Smooth muscle cell (in vitro differentiated cells): ENCODE data around the gene UGT1A10. TPM values are rescaled to one million over a fixed set of nuclear protein-coding genes. Genes with fewer than 3 reads are reported as not detected.

Source experiments
- DNase-seq: peaks from one replicate; lab custom pipeline; 2025; ENCODE audit not compliant: unreplicated experiment; lab: John Stamatoyannopoulos, UW
- H2AFZ ChIP-seq: fragments of 200-600 bp; sonication (generic); 2 replicates; pipeline ENCODE4 v1.6.0; 2016; ENCODE audit warnings: antibody characterized with exemption, low read depth, mild to moderate bottlenecking
- H3F3A ChIP-seq: fragments of 200-600 bp; sonication (generic); 2 replicates; pipeline ENCODE4 v1.6.0; 2017; ENCODE audit warnings: antibody characterized with exemption, low read depth
- H3K27ac ChIP-seq: fragments of 200-600 bp; sonication (generic); 2 replicates; pipeline ENCODE4 v1.5.1; 2016; ENCODE audit warnings: low read depth, mild to moderate bottlenecking
- H3K27me3 ChIP-seq: fragments of 200-600 bp; sonication (generic); 2 replicates; pipeline ENCODE4 v1.6.1; 2016; ENCODE audit warnings: low read depth, mild to moderate bottlenecking
- H3K36me3 ChIP-seq: fragments of 200-600 bp; sonication (generic); 2 replicates; pipeline ENCODE4 v1.5.1; 2016; ENCODE audit warnings: low read depth
- H3K4me1 ChIP-seq: fragments of 200-600 bp; sonication (generic); 2 replicates; pipeline ENCODE4 v1.5.1; 2016; ENCODE audit warnings: low read depth
- H3K4me2 ChIP-seq: fragments of 200-600 bp; sonication (generic); 2 replicates; pipeline ENCODE4 v1.6.0; 2016; ENCODE audit warnings: mild to moderate bottlenecking
- H3K4me3 ChIP-seq: fragments of 200-600 bp; sonication (generic); 2 replicates; pipeline ENCODE4 v1.5.1; 2016; ENCODE audit warnings: mild to moderate bottlenecking
- H3K79me2 ChIP-seq: fragments of 200-600 bp; sonication (generic); 2 replicates; pipeline ENCODE4 v1.6.0; 2016; ENCODE audit warnings: low read depth, mild to moderate bottlenecking
- H3K9ac ChIP-seq: fragments of 200-600 bp; sonication (generic); 2 replicates; pipeline ENCODE4 v1.6.0; 2016; ENCODE audit warnings: low read depth
- H3K9me3 ChIP-seq: fragments of 200-600 bp; sonication (generic); replicated peaks from 2 replicates; pipeline ENCODE4 v1.5.1; 2016; ENCODE audit warnings: low read depth
- H4K20me1 ChIP-seq: fragments of 200-600 bp; sonication (generic); 2 replicates; pipeline ENCODE4 v1.6.0; 2016; ENCODE audit warnings: low read depth
- CTCF ChIP-seq: fragments of 200-600 bp; sonication (generic); IDR thresholded peaks from 2 replicates; pipeline ENCODE4 v1.5.1; 2017; ENCODE audit warnings: borderline replicate concordance, mild to moderate bottlenecking, antibody characterized with exemption; ENCODE audit not compliant: insufficient read depth, poor library complexity, severe bottlenecking
- WGBS: methylation state at CpG from one replicate; pipeline ENCODE4 v1.1.7; 2016; ENCODE audit warnings: low lambda C conversion rate; 5-methylcytosine and 5-hydroxymethylcytosine counted together
- polyA plus RNA-seq: library from polyadenylated mRNA; unstranded; fragments of >200 nt; fragmentation: Nextera tagmentation; extraction: Ambion mirVana; gene quantifications from 2 replicates; pipeline ENCODE4 v1.2.1, GENCODE V29; 2016
- total RNA-seq: library from RNA; depleted of rRNA; stranded (reverse); fragments of >200 nt; gene quantifications from 2 replicates; pipeline ENCODE4 v1.2.3, GENCODE V29; 2014

Gene UGT1A10
- total and polyA plus RNA-seq, 2 experiments from 2014 or later = not detected

- no peak overlapping the region for H2AFZ ChIP-seq
- H4K20me1 ChIP-seq = no peaks in the 10 kb centered on the region
- no peaks in the 10 kb centered on the region for H3K79me2 ChIP-seq
- H3K4me3 ChIP-seq = no peak overlapping the region
- H3F3A ChIP-seq = no peaks in the 10 kb centered on the region
- no peak overlapping the region for H3K27ac ChIP-seq
- H3K36me3 ChIP-seq = no peaks in the 10 kb centered on the region
- no peak for DNase-seq
- no peaks in the 10 kb centered on the region for H3K9me3 ChIP-seq
- 97% methylated on average over 4 of the region's 4 CpGs for WGBS
- TF ChIP-seq CTCF = no peak
- no peaks in the 10 kb centered on the region for H3K4me1 ChIP-seq
- H3K27me3 ChIP-seq = no peaks in the 10 kb centered on the region
- no peak overlapping the region for H3K4me2 ChIP-seq
- no peak overlapping the region for H3K9ac ChIP-seq
These were observed 32.5 kb downstream of the UGT1A10 start for GRCh38 chr2:233668605-233669260.

GRCh38 chr2:233671290-233672161 lies 35.3 kb downstream of the UGT1A10 start, which contains the start of gene UGT1A9:
Gene UGT1A9, plus strand, starts transcription at chr2:233671898. Its CDS starts 37 bp downstream, at chr2:233671935.
- Histone ChIP-seq H3K4me2 (no peak within 1 kb of the TSS), H3K36me3 (no peaks in the 10 kb centered on the region), H4K20me1 (no peaks in the 10 kb centered on the region), H3K27ac (no peak within 1 kb of the TSS), H3K27me3 (no peaks in the 10 kb centered on the region), H2AFZ (no peak within 1 kb of the TSS), H3K4me1 (no peaks in the 10 kb centered on the region), H3K4me3 (no peak within 1 kb of the TSS), H3K79me2 (no peaks in the 10 kb centered on the region), H3K9me3 (no peaks in the 10 kb centered on the region), H3K9ac (no peak within 1 kb of the TSS), H3F3A (no peaks in the 10 kb centered on the region)
- no peak for TF ChIP-seq CTCF
- 90% methylated on average over 5 of the region's 5 CpGs for WGBS
- no peak for DNase-seq

- 98% methylated on average over 3 of the region's 3 CpGs for WGBS
- H3K4me1 ChIP-seq = no peaks in the 10 kb centered on the region
These were observed 36.6 kb downstream of the UGT1A10 start for GRCh38 chr2:233672886-233673285.

More at GRCh38 chr2:233672886-233673285, 36.6 kb downstream of the UGT1A10 start:
- TF ChIP-seq CTCF = no peak
- Histone ChIP-seq H3K27me3 (no peaks in the 10 kb centered on the region), H2AFZ (no peak overlapping the region), H3K4me3 (no peak overlapping the region), H3K9me3 (no peaks in the 10 kb centered on the region), H3K79me2 (no peaks in the 10 kb centered on the region), H3K4me2 (no peak overlapping the region), H3K36me3 (no peaks in the 10 kb centered on the region), H3K27ac (no peak overlapping the region), H3K9ac (no peak overlapping the region), H4K20me1 (no peaks in the 10 kb centered on the region), H3F3A (no peaks in the 10 kb centered on the region)
- no peak for DNase-seq
